ENCODE data around the gene SMAD4.

- no peak for TF ChIP-seq CTCF (IDR thresholded peaks at IDR 0.05)
- TF ChIP-seq POLR2A (IDR thresholded peaks at IDR 0.05), result no peak
Measured at GRCh38 chr18:51032193-51032592, 2.2 kb downstream of the SMAD4 start.
